Brain microvascular endothelial cell (primary cell): ENCODE data around the gene CHPF.

ENCODE experiments used
- DNase-seq: peaks from one replicate; pipeline ENCODE4 v3.0.0-alpha.2; 2020
- H3K27ac ChIP-seq: fragments of 250-450 bp; sonication (Bioruptor Pico); 2 replicates; pipeline ENCODE4 v1.5.1; 2020; ENCODE audit warnings: mild to moderate bottlenecking, moderate library complexity
- H3K27me3 ChIP-seq: fragments of 250-450 bp; sonication (Bioruptor Pico); replicated peaks from 2 replicates; pipeline ENCODE4 v1.5.1; 2020; ENCODE audit warnings: mild to moderate bottlenecking
- H3K36me3 ChIP-seq: fragments of 250-450 bp; sonication (Bioruptor Pico); replicated peaks from 2 replicates; pipeline ENCODE4 v1.5.1; 2020; ENCODE audit warnings: mild to moderate bottlenecking
- H3K4me3 ChIP-seq: 2 replicates; pipeline ENCODE4 v1.5.1; 2011; ENCODE audit warnings: low read depth, mild to moderate bottlenecking, control low read depth, low read length, moderate library complexity
- in situ Hi-C: cut with HindIII; loops from 2 replicates; pipeline ENCODE4 v1.10.0; 2017; ENCODE audit warnings: low sequenced_read_pairs, low pct_ligation_motif_present
- TF ChIP-seq, protein P1 (sequence below): IDR thresholded peaks from 2 replicates; pipeline ENCODE4 v1.5.1; 2011; ENCODE audit warnings: low read depth, mild to moderate bottlenecking, moderate library complexity, low read length, control low read depth, inconsistent platforms; ENCODE audit errors: missing control alignments

CHPF gene

DNA sequence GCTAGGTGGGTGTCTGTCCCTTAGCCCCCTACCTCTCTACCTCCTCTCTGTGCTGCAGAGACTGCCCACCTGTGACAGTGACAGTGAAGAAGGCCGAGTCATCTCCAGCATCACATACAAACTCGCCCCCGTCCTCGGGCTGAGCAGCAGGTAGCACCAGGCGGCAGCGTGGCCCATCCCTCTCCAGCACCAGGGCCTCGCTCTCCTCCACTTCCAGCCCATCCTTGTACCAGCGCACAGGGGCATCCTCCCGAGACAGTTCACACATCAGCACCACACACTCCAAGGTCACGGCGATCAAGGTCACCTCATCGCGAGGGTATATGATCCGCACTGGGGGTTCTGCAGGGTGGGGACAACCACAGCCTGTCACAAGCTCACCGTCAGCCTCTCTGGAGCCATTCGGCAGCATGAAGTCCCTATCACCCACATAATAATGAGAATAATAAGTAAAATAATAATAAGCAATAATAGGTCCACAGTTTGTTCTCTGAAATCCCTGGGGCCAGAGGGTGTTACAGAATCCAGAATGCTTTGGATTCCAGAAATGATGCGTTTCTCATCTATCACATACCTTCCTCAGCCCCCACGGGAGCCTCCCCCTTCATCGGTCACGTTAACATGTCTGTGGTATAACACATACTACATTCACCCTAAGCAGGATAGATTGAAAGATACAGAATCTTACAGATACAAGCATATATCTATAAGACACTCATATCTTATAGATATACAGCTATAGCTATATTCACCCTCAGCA is 15.7 kb upstream of the CHPF start:
- no peak for DNase-seq
- Histone ChIP-seq H3K27ac (no peak overlapping the region), H3K36me3 (no peaks in the 10 kb centered on the region), H3K4me3 (no peak overlapping the region), H3K27me3 (no peaks in the 10 kb centered on the region)
- TF ChIP-seq, protein P1, sequence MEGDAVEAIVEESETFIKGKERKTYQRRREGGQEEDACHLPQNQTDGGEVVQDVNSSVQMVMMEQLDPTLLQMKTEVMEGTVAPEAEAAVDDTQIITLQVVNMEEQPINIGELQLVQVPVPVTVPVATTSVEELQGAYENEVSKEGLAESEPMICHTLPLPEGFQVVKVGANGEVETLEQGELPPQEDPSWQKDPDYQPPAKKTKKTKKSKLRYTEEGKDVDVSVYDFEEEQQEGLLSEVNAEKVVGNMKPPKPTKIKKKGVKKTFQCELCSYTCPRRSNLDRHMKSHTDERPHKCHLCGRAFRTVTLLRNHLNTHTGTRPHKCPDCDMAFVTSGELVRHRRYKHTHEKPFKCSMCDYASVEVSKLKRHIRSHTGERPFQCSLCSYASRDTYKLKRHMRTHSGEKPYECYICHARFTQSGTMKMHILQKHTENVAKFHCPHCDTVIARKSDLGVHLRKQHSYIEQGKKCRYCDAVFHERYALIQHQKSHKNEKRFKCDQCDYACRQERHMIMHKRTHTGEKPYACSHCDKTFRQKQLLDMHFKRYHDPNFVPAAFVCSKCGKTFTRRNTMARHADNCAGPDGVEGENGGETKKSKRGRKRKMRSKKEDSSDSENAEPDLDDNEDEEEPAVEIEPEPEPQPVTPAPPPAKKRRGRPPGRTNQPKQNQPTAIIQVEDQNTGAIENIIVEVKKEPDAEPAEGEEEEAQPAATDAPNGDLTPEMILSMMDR: no peak
- in situ Hi-C loops: no loop called here

DNA sequence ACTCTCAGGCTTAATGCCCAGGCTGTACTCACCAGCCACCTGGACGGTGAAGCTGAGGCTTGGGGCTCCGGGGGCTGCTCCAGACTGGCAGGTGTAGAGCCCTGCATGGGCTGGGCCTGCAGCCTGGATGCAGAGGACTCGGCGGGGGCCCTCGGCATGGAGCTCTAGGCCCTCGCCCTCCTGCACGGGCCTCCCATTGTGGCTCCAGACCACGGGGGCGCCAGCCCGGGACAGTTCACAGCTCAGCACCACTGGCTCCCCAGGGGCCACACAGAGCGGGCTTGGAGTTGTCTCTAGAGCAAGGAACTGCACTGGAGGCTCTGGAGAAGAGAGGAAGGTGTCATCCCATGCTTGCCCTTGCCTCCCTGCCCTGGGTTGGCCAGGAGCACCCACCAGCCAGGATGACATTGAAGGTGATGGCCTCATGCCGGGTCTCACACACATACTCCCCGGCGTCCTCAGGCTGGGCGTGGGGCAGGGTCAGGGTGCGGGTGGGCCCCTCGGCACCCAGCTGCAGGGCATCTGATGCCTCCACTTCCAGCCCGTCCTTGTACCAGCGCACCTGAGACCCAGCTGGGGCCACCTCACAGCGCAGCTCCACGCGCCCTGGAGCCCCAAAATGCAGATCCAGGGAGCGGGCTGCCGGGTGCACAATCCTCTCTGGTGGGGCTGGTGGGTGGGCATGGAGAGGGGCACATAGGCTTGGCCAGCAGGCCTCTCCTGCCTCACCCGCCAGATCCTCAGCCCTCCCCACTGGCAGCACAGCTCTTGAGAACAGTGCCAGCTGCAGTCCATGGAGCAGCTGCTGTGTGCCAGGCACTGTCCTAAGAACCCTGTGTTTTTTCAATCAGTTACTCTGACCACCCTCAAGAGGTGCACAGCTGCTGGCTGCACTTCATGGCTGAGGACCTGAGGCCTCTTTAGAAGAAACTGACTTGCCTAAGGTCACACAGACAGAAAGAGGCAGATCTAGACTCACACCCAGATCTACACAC is 14.5 kb upstream of the CHPF start:
- no peaks in the 10 kb centered on the region for H3K27me3 ChIP-seq
- H3K36me3 ChIP-seq: no peaks in the 10 kb centered on the region
- H3K27ac ChIP-seq: no peak overlapping the region
- in situ Hi-C loops: no loop called here
- DNase-seq: no peak
- H3K4me3 ChIP-seq: no peak overlapping the region
- TF ChIP-seq, protein P1: no peak

DNA sequence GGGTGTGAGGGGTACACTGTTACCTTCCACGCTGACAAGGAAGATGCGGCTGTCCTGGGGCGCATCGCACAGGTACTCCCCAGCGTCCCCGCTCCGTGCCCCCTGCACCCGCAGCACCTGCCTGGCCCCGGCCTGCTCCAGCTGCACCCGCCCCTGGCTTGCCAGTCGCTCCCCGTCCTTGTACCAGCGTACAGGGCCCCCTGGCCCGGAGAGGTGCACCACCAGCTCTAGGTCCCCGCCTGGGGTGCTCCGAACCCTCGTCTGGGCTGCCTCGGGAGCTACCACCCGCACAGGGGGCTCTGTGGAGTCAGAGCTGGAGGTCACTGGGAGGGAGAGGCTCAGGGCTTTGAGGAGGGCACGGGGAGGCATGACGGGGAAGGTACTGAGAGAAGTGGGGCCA is 13.7 kb upstream of the CHPF start:
- no peak for DNase-seq
- Histone ChIP-seq H3K27ac (no peak overlapping the region), H3K27me3 (no peaks in the 10 kb centered on the region), H3K4me3 (no peak overlapping the region), H3K36me3 (no peaks in the 10 kb centered on the region)
- TF ChIP-seq, protein P1: no peak
- in situ Hi-C loops: no loop called here

DNA sequence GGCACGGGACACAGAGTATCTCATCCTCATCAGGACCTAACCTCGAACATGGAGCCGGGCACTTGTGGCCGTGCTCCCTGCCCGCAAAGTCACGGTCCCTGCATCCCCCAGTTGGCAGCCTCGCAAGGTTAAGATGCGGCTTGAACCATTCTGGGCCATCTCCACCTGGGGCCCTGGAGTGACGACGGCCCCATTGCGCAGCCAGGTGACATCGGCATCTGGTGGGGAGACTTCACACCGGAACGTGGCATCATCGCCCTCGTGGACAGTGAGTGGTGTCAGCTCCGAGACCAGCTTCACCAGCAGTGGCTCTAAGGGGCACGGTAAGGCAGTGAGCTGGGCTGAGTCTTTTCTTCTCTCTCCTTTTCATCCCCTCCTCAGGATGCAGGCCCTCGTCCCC is 12.8 kb upstream of the CHPF start:
- no peak for DNase-seq

GRCh38 chr2:219555956-219556355 is 12.3 kb upstream of the CHPF start:
- TF ChIP-seq, protein P1: no peak
- Histone ChIP-seq H3K27me3 (no peaks in the 10 kb centered on the region), H3K27ac (no peak overlapping the region), H3K36me3 (no peaks in the 10 kb centered on the region), H3K4me3 (no peak overlapping the region)
- in situ Hi-C loops: no loop called here
- no peak for DNase-seq

More for the DNA sequence above, 12.8 kb upstream of the CHPF start:
- no peaks in the 10 kb centered on the region for H3K27me3 ChIP-seq
- in situ Hi-C loops: no loop called here
- no peaks in the 10 kb centered on the region for H3K36me3 ChIP-seq
- no peak overlapping the region for H3K27ac ChIP-seq
- TF ChIP-seq, protein P1: no peak
- H3K4me3 ChIP-seq: no peak overlapping the region
